GM23338 (cell line): ENCODE measurements around the gene MARCHF5.

Source experiments
- CREB1 ChIP-seq: fragments of 250-450 bp; sonication (Bioruptor Pico); IDR thresholded peaks from 2 replicates; pipeline ENCODE4 v1.5.0; 2020; ENCODE audit warnings: low read depth, mild to moderate bottlenecking, moderate library complexity
- EZH2 ChIP-seq: fragments of 200-600 bp; sonication (generic); IDR thresholded peaks from one replicate; pipeline ENCODE4 v1.8.0; 2017; ENCODE audit warnings: antibody characterized with exemption, mild to moderate bottlenecking, low read depth; ENCODE audit not compliant: unreplicated experiment
- EZH2phosphoT487 ChIP-seq: fragments of 200-600 bp; sonication (generic); IDR thresholded peaks from one replicate; pipeline ENCODE4 v1.8.1; 2018; ENCODE audit warnings: antibody characterized with exemption; ENCODE audit not compliant: unreplicated experiment
- JUNB ChIP-seq: IDR thresholded peaks from one replicate; pipeline ENCODE4 v1.6.1; 2016; ENCODE audit warnings: antibody characterized with exemption; ENCODE audit not compliant: unreplicated experiment
- POLR2AphosphoS5 ChIP-seq: IDR thresholded peaks from 2 replicates; pipeline ENCODE4 v1.6.1; 2016; ENCODE audit warnings: antibody characterized with exemption, low read depth
- STAT1 ChIP-seq: IDR thresholded peaks from one replicate; pipeline ENCODE4 v1.6.1; 2016; ENCODE audit warnings: antibody characterized with exemption; ENCODE audit not compliant: unreplicated experiment
- ZNF331 ChIP-seq: fragments of 250-450 bp; sonication (Bioruptor Pico); IDR thresholded peaks from 2 replicates; pipeline ENCODE4 v1.5.0; 2020; ENCODE audit warnings: low read depth, mild to moderate bottlenecking, moderate library complexity
- TF ChIP-seq, protein P1 (sequence below), 2 experiments: fragments of 200-600 bp in 1 of 2; sonication (generic) in 1 of 2; conservative IDR thresholded peaks; 2 replicates each; pipeline versions ENCODE4 v1.5.1 to v1.6.1; 2016 to 2017; ENCODE audit warnings: antibody characterized with exemption in 2 of 2, low read depth in 2 of 2, mild to moderate bottlenecking in 2 of 2, moderate library complexity in 1 of 2
- TF ChIP-seq, protein P2 (sequence below): IDR thresholded peaks from one replicate; pipeline ENCODE4 v1.6.1; 2018; ENCODE audit warnings: antibody characterized with exemption; ENCODE audit not compliant: unreplicated experiment

DNA sequence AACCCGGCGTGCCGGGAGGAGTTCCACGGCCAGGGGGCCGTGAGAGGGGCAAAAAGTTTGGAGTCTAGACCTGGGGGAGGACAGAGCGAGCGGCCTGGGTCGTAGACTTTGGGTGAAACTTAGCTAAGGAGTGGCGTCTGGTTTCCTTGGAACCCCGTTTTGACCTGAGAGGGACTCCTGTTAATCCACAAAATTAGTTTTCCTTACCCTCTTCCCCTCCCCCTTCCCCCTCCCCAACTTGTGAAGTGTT, 574 bp downstream of the MARCHF5 start:
- no peak for TF ChIP-seq POLR2AphosphoS5
- TF ChIP-seq EZH2, result no peak
- TF ChIP-seq, protein P1, sequence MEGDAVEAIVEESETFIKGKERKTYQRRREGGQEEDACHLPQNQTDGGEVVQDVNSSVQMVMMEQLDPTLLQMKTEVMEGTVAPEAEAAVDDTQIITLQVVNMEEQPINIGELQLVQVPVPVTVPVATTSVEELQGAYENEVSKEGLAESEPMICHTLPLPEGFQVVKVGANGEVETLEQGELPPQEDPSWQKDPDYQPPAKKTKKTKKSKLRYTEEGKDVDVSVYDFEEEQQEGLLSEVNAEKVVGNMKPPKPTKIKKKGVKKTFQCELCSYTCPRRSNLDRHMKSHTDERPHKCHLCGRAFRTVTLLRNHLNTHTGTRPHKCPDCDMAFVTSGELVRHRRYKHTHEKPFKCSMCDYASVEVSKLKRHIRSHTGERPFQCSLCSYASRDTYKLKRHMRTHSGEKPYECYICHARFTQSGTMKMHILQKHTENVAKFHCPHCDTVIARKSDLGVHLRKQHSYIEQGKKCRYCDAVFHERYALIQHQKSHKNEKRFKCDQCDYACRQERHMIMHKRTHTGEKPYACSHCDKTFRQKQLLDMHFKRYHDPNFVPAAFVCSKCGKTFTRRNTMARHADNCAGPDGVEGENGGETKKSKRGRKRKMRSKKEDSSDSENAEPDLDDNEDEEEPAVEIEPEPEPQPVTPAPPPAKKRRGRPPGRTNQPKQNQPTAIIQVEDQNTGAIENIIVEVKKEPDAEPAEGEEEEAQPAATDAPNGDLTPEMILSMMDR (conservative IDR thresholded peaks at IDR 0.05; ENCODE audit: low read depth in 2 of 2), result no peak
- no peak for TF ChIP-seq EZH2phosphoT487
- no peak for TF ChIP-seq STAT1
- TF ChIP-seq JUNB, result no peak
- TF ChIP-seq, protein P2, sequence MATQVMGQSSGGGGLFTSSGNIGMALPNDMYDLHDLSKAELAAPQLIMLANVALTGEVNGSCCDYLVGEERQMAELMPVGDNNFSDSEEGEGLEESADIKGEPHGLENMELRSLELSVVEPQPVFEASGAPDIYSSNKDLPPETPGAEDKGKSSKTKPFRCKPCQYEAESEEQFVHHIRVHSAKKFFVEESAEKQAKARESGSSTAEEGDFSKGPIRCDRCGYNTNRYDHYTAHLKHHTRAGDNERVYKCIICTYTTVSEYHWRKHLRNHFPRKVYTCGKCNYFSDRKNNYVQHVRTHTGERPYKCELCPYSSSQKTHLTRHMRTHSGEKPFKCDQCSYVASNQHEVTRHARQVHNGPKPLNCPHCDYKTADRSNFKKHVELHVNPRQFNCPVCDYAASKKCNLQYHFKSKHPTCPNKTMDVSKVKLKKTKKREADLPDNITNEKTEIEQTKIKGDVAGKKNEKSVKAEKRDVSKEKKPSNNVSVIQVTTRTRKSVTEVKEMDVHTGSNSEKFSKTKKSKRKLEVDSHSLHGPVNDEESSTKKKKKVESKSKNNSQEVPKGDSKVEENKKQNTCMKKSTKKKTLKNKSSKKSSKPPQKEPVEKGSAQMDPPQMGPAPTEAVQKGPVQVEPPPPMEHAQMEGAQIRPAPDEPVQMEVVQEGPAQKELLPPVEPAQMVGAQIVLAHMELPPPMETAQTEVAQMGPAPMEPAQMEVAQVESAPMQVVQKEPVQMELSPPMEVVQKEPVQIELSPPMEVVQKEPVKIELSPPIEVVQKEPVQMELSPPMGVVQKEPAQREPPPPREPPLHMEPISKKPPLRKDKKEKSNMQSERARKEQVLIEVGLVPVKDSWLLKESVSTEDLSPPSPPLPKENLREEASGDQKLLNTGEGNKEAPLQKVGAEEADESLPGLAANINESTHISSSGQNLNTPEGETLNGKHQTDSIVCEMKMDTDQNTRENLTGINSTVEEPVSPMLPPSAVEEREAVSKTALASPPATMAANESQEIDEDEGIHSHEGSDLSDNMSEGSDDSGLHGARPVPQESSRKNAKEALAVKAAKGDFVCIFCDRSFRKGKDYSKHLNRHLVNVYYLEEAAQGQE, result no peak
- TF ChIP-seq ZNF331 (CRISPR knock-in tag), result no peak
- no peak for TF ChIP-seq CREB1 (CRISPR knock-in tag)
